Jurkat, Clone E6-1 (cell line): ENCODE measurements around the gene AGAP2.
A peak's percentile ranks its signal among the peaks of the same experiment; 100 is the strongest.
"Not testable (repeated sequence)": the region's sequence is repeated elsewhere in the genome, so short reads cannot be mapped to it uniquely, and the experiment has no call there.

Source experiments
- DNase-seq: peaks from one replicate; pipeline ENCODE4 v3.0.0-alpha.2; 2011; ENCODE audit warnings: low read depth, low spot score
- H3K4me3 ChIP-seq: 2 replicates; pipeline ENCODE4 v1.5.1; 2011; ENCODE audit warnings: mild to moderate bottlenecking, low read length, control low read depth, moderate library complexity

Gene AGAP2

GRCh38 chr12:57717846-57718640, 20.5 kb downstream of the AGAP2 start:
- H3K4me3 ChIP-seq = no peak overlapping the region
- DNase-seq = no peak

GRCh38 chr12:57717131-57717530, 21.4 kb downstream of the AGAP2 start:
- no peak for DNase-seq

GRCh38 chr12:57716305-57716704, 22.2 kb downstream of the AGAP2 start:
- no peak for DNase-seq
- H3K4me3 ChIP-seq = no peak overlapping the region

More at GRCh38 chr12:57717131-57717530, 21.4 kb downstream of the AGAP2 start:
- H3K4me3 ChIP-seq = no peak overlapping the region

- no peak overlapping the region for H3K4me3 ChIP-seq
- no peak for DNase-seq
Observed at GRCh38 chr12:57715786-57716185, 22.8 kb downstream of the AGAP2 start.

GRCh38 chr12:57715036-57715748, 23.4 kb downstream of the AGAP2 start:
- DNase-seq = not testable (repeated sequence)

GRCh38 chr12:57713209-57713608, 25.3 kb downstream of the AGAP2 start:
- no peak for DNase-seq
- no peak overlapping the region for H3K4me3 ChIP-seq

More at GRCh38 chr12:57715036-57715748, 23.4 kb downstream of the AGAP2 start:
- H3K4me3 ChIP-seq = not testable (repeated sequence)

GRCh38 chr12:57712701-57713100, 25.8 kb downstream of the AGAP2 start:
- DNase-seq = no peak
- H3K4me3 ChIP-seq = no peak overlapping the region

- DNase-seq = no peak
- H3K4me3 ChIP-seq = no peak overlapping the region
Observed at GRCh38 chr12:57708296-57708695, 30.2 kb downstream of the AGAP2 start.

GRCh38 chr12:57707250-57707649, 31.3 kb downstream of the AGAP2 start:
- DNase-seq = no peak
- no peak overlapping the region for H3K4me3 ChIP-seq

GRCh38 chr12:57700317-57700716, 38.2 kb downstream of the AGAP2 start:
- H3K4me3 ChIP-seq = no peak overlapping the region
- no peak for DNase-seq

- no peak for DNase-seq
- H3K4me3 ChIP-seq = no peak overlapping the region
Observed at GRCh38 chr12:57698414-57698813, 40.1 kb downstream of the AGAP2 start.

- H3K4me3 ChIP-seq = no peak overlapping the region
- DNase-seq = no peak
Observed at GRCh38 chr12:57697076-57697475, 41.5 kb downstream of the AGAP2 start.

GRCh38 chr12:57695770-57696432, 42.6 kb downstream of the AGAP2 start:
- H3K4me3 ChIP-seq = no peak overlapping the region
- DNase-seq = no peak

- no peak for DNase-seq
- H3K4me3 ChIP-seq = peak overlapping the region; percentile 97
Observed at GRCh38 chr12:57694459-57695019, 44.0 kb downstream of the AGAP2 start.

GRCh38 chr12:57693659-57694458, 44.7 kb downstream of the AGAP2 start, which contains the start of gene OS9:
TSS of gene OS9 (plus strand) at chr12:57694132. CDS start at chr12:57694162, 30 bp downstream.
- DNase-seq = peak; percentile 100
- peak within 1 kb of the TSS; percentile 97 for H3K4me3 ChIP-seq

- DNase-seq = no peak
- peak overlapping the region; percentile 39 for H3K4me3 ChIP-seq
Observed at GRCh38 chr12:57693317-57693658, 45.3 kb downstream of the AGAP2 start.

GRCh38 chr12:57692500-57692899, 46.0 kb downstream of the AGAP2 start:
- no peak for DNase-seq
- no peak overlapping the region for H3K4me3 ChIP-seq

- no peak for DNase-seq
- H3K4me3 ChIP-seq = no peak overlapping the region
Observed at GRCh38 chr12:57688931-57689330, 49.6 kb downstream of the AGAP2 start.

- no peak for DNase-seq
- no peak overlapping the region for H3K4me3 ChIP-seq
Observed at GRCh38 chr12:57687862-57688261, 50.7 kb downstream of the AGAP2 start.
